ENCODE measurements around the gene RTEL1.

RTEL1 gene

DNA sequence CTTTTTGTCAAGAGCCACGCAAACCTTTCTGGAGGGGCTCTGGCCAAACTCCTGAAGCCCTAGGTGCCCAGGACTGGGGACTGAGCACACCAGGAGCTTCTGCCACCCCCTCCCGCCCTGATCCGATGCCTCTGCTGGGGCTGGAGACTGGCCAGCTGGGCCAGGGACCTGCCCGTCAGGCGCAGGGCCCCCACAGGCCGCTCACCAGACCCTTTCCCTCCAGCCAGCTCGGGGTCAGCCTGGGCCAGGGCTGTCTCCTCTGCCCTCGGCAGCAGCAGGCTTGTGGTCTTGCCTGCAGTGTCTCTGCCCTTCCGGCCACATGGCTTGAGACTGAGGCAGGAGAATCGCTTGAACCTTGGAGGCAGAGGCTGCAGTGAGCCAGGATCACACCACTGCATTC, 14.6 kb downstream of the RTEL1 start:
- DNase-seq, result no peak

GRCh38 chr20:63673951-63674350, 15.8 kb downstream of the RTEL1 start:
- DNase-seq, result no peak

GRCh38 chr20:63675681-63676368, 17.7 kb downstream of the RTEL1 start:
- no peak for DNase-seq

DNA sequence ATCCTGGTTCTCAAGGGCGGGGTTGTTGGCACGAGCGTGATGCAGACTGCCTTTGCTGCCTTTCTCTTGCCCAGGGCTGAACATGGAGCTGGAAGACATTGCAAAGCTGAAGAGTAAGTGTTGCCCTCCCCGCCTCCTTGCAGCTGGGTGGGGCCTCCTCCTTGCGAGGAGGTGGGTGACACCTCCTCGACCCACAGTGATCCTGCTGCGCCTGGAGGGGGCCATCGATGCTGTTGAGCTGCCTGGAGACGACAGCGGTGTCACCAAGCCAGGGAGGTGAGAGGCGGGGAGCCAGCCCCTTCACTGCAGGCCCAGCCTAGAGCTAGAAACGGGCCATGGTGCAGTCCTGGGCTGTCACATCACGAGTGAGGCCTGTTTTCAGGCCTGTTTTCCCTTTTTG, 20.0 kb downstream of the RTEL1 start:
- DNase-seq, result no peak

DNA sequence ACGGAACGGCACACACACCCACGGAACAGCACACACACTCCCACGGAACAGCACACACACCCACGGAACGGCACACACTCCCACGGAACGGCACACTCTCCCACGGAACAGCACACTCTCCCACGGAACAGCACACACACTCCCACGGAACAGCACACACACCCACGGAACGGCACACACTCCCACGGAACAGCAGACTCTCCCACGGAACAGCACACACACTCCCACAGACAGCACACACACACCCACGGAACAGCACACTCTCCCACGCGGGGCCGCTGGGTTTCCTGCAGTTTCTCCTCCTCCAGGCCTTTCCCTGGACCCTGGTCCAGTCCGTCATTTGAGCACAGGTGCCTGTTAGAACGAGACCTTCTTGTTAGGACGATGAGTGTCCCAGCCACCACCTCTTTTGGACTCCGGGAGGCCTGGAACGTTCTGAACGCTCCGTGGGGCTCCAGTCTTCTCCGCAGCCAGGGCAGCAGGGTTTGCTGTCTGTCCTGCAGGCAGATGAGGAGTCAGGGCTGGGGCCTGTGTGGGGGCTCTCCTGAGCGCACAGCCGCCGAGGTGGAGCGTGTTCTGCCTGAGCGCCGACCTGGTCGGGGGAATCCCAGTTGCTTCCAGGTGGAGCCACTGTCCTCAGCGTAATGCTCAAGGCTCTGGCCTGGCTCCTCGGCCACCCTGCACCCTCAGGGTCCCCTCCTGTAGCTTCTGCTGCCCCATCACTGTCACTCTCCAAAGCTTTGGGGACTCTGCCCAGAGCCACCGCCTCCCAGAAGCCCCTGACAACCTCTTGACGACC, 20.8 kb downstream of the RTEL1 start:
- DNase-seq, result no peak

DNA sequence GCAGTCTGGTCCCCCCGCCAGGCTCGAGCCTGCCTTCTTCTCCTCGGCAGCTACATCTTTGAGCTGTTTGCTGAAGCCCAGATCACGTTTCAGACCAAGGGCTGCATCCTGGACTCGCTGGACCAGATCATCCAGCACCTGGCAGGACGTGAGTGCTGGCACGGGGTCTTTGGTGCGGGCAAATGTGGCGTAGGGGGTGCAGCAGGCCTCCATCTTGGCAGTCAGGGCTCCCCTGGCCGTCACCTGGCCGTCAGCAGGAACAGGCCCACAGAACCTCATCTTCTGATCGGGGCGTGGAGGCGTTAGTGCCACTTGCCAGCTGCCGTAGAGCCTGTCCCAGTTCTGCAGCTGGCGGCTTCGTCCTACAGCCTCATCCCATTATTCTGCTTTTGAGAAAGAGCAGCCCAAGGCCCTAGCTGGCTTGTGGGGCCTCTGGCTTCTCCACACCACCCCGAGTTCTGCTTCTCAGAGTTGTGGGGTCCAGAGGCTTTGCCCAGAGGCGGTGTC, 21.7 kb downstream of the RTEL1 start:
- DNase-seq, result no peak

- no peak for DNase-seq
These were observed 22.3 kb downstream of the RTEL1 start for GRCh38 chr20:63680427-63680826.

GRCh38 chr20:63680857-63681608, 22.9 kb downstream of the RTEL1 start:
- DNase-seq, result no peak

- DNase-seq, result no peak
These were observed 23.6 kb downstream of the RTEL1 start for GRCh38 chr20:63681609-63682142.

GRCh38 chr20:63682384-63683139, 24.4 kb downstream of the RTEL1 start:
- no peak for DNase-seq

- DNase-seq, result no peak
These were observed 27.3 kb downstream of the RTEL1 start for GRCh38 chr20:63685269-63686026.

DNA sequence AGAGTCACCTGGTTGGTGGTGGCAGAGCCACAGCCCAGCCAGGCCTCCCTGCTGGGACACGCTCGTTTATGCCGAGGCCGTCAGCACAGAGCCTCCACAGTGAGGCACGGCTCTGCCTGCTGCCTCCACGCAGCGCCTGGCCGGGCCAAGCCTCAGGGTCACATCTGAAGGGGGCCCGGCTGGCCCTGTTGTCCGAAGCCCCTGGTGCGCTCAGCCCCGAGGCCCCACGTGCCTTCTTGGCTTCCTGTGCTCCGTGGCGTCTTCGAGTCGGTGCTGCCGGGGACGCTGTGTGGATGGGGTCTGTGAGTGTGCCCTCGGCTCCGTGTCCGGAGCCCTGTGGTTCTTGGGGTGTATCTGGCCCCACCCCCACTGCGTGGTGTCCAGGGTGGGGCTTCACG, 28.0 kb downstream of the RTEL1 start:
- DNase-seq, result no peak

- DNase-seq, result no peak
These were observed 28.6 kb downstream of the RTEL1 start for GRCh38 chr20:63686492-63687321.

- DNase-seq, result no peak
These were observed 29.5 kb downstream of the RTEL1 start for GRCh38 chr20:63687419-63688178.

GRCh38 chr20:63688228-63689045, 30.3 kb downstream of the RTEL1 start:
- DNase-seq, result no peak

DNA sequence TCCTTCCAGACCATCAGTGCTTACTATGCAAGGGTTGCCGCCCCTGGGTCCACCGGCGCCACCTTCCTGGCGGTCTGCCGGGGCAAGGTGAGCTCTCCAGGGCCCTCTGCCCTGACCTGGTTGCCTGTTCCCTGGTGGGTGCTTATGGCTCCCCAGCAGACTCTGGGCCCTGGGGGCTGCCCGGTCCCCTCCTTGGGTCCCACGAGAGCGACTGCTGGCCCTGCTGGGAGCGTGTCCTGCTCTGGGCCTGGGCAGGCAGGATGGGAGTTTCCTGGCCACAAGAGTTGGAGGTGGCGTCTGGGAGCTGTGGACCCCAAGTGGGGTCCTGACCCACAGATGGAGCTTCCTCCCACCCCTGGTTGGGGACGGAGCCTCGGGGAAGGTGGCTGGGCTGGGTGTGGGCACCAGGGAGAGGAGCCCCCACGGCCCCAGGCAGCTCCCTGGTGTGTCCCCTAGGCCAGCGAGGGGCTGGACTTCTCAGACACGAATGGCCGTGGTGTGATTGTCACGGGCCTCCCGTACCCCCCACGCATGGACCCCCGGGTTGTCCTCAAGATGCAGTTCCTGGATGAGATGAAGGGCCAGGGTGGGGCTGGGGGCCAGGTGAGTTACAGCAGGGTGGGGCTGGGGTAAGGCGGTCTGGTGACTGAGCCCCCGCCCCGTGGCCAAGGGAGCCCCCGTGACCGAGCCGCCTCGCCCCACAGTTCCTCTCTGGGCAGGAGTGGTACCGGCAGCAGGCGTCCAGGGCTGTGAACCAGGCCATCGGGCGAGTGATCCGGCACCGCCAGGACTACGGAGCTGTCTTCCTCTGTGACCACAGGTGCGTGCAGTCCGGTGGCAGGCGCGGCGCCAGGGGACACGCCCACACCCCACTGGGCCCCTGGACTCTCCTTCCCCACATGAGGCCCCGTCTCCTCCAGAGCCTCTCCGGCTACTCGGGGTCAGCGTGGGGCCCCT, 31.2 kb downstream of the RTEL1 start:
- no peak for DNase-seq

DNA sequence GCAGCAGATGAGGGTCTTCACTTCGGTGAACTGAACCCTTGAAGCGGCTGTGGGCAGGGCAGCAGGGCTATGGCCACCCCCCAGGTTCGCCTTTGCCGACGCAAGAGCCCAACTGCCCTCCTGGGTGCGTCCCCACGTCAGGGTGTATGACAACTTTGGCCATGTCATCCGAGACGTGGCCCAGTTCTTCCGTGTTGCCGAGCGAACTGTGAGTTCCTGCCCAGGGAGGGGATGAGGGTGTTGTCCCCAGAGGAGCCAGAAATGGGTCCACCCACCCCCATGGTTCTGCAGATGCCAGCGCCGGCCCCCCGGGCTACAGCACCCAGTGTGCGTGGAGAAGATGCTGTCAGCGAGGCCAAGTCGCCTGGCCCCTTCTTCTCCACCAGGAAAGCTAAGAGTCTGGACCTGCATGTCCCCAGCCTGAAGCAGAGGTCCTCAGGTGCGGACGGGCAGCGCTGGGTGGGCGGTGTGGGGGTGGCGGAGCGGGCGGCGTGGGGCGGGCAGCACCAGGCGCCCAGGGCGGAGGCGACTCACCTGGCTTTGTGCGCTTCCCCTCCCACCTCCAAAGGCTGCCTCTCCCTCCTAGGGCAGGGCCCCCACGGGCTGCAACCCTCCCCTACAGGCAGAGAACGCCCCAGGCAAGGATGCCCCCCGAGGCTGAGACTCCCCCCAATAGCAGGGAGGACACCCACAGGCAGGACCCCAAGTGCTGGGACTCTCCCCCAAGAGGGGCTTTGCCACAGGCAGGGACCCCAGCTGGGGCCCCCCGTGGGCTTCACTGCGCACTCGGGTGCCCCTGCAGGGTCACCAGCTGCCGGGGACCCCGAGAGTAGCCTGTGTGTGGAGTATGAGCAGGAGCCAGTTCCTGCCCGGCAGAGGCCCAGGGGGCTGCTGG, 32.1 kb downstream of the RTEL1 start:
- no peak for DNase-seq
